Measurements from ENCODE around the gene RIMBP3B.
"Not testable (repeated sequence)": the region's sequence is repeated elsewhere in the genome, so short reads cannot be mapped to it uniquely, and the experiment has no call there.

- TF ChIP-seq SP1 (IDR thresholded peaks at IDR 0.05); ELF4 (IDR thresholded peaks at IDR 0.05); HDGF (IDR thresholded peaks at IDR 0.05; ENCODE audit: borderline replicate concordance); FOXM1 (IDR thresholded peaks at IDR 0.05; ENCODE audit: borderline replicate concordance); ARNT (IDR thresholded peaks at IDR 0.05); BHLHE40 (IDR thresholded peaks at IDR 0.05; ENCODE audit: borderline replicate concordance); FOXA1 (IDR thresholded peaks at IDR 0.05); ZNF384 (IDR thresholded peaks at IDR 0.05); NFRKB (IDR thresholded peaks at IDR 0.05); TARDBP (IDR thresholded peaks at IDR 0.05); FOXK2 (IDR thresholded peaks at IDR 0.05): not testable (repeated sequence)
- TF ChIP-seq, protein P1, sequence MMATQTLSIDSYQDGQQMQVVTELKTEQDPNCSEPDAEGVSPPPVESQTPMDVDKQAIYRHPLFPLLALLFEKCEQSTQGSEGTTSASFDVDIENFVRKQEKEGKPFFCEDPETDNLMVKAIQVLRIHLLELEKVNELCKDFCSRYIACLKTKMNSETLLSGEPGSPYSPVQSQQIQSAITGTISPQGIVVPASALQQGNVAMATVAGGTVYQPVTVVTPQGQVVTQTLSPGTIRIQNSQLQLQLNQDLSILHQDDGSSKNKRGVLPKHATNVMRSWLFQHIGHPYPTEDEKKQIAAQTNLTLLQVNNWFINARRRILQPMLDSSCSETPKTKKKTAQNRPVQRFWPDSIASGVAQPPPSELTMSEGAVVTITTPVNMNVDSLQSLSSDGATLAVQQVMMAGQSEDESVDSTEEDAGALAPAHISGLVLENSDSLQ (IDR thresholded peaks at IDR 0.05), result not testable (repeated sequence)
These were observed 7.7 kb upstream of the RIMBP3B start for GRCh38 chr22:21375880-21376279.

Measured in HEK293T (cell line).